Endothelial cell of umbilical vein (primary cell): Measurements from ENCODE around the gene COL13A1. TPM values are rescaled to one million over a fixed set of nuclear protein-coding genes. Genes with fewer than 3 reads are reported as not detected.

Experiments used
- BruUV-seq: library from RNA; stranded (reverse); fragments of 400-500 nt; replicated peaks from 2 replicates; lab custom pipeline; 2021; lab: Mats Ljungman, UMichigan
- CTCF ChIA-PET: fragments of 300-600, 350-600 bp; sonication (Branson Sonifier 250); formaldehyde crosslinking; loops from one replicate; lab custom pipeline; 2021; ENCODE audit warnings: antibody characterized with exemption, inconsistent platforms; lab: Charles Lee
- POLR2A ChIA-PET: fragments of 300-600, 350-600 bp; sonication (Branson Sonifier 250); formaldehyde crosslinking; loops from one replicate; lab custom pipeline; 2021; ENCODE audit warnings: antibody characterized with exemption, inconsistent platforms; lab: Charles Lee
- DNase-seq: peaks from one replicate; pipeline ENCODE4 v3.0.0-alpha.2; 2011; ENCODE audit warnings: low read depth, low spot score
- FAIRE-seq: peaks from 2 replicates; lab custom pipeline; 2011; peaks lifted over from hg19 to GRCh38; lab: Jason Lieb, UNC
- H2AFZ ChIP-seq: 2 replicates; pipeline ENCODE4 v1.6.0; 2012; ENCODE audit warnings: low read depth, low read length, control low read depth, inconsistent platforms
- H3K27ac ChIP-seq: 2 replicates; pipeline ENCODE4 v1.5.1; 2011; ENCODE audit warnings: low read depth, mild to moderate bottlenecking, control low read depth, low read length, moderate library complexity; ENCODE audit not compliant: insufficient read depth
- H3K27me3 ChIP-seq, 2 experiments: 2 replicates each; pipeline versions ENCODE4 v1.6.0 to v1.6.1; 2011; ENCODE audit warnings: low read length in 2 of 2, mixed read lengths in 1 of 2; ENCODE audit not compliant: control insufficient read depth in 2 of 2, insufficient read depth in 2 of 2
- H3K36me3 ChIP-seq, 2 experiments: 2 replicates in 1 of 2; 3 replicates in 1 of 2; pipeline ENCODE4 v1.5.1; 2011; ENCODE audit warnings: low read length in 2 of 2, mild to moderate bottlenecking in 1 of 2, moderate library complexity in 1 of 2; ENCODE audit not compliant: control insufficient read depth in 2 of 2, insufficient read depth in 2 of 2; ENCODE audit errors: extremely low read depth in 1 of 2
- H3K4me1 ChIP-seq: 3 replicates; pipeline ENCODE4 v1.5.1; 2011; ENCODE audit warnings: mild to moderate bottlenecking, low read length; ENCODE audit not compliant: control insufficient read depth, insufficient read depth; ENCODE audit errors: extremely low read depth
- H3K4me2 ChIP-seq: 2 replicates; pipeline ENCODE4 v1.6.1; 2011; ENCODE audit warnings: low read length, control low read depth, mixed read lengths; ENCODE audit not compliant: insufficient read depth
- H3K4me3 ChIP-seq, 3 experiments: fragments of 200-600 bp in 1 of 3; sonication (generic), shearing (Covaris generic) in 1 of 3; replicated peaks in 1 of 3; 2 replicates each; pipeline ENCODE4 v1.5.1; 2011 to 2016; ENCODE audit warnings: control low read depth in 3 of 3, low read length in 3 of 3, mild to moderate bottlenecking in 2 of 3, inconsistent platforms in 1 of 3, low read depth in 1 of 3, moderate library complexity in 1 of 3; ENCODE audit not compliant: insufficient read depth in 1 of 3
- H3K79me2 ChIP-seq: 2 replicates; pipeline ENCODE4 v1.6.0; 2012; ENCODE audit warnings: low read length, inconsistent platforms; ENCODE audit not compliant: control insufficient read depth, insufficient read depth
- H3K9ac ChIP-seq: replicated peaks from 2 replicates; pipeline ENCODE3; 2011; ENCODE audit warnings: low read length, control low read depth; ENCODE audit not compliant: insufficient read depth; ENCODE audit errors: extremely low read depth
- H3K9me1 ChIP-seq: replicated peaks from 3 replicates; pipeline ENCODE4 v1.6.0; 2011; ENCODE audit warnings: mild to moderate bottlenecking, low read length; ENCODE audit not compliant: control insufficient read depth, insufficient read depth; ENCODE audit errors: extremely low read depth
- H3K9me3 ChIP-seq: replicated peaks from 2 replicates; pipeline ENCODE4 v1.5.1; 2012; ENCODE audit warnings: low read length, inconsistent platforms; ENCODE audit not compliant: control insufficient read depth, insufficient read depth
- H4K20me1 ChIP-seq: replicated peaks from 2 replicates; pipeline ENCODE3; 2011; ENCODE audit warnings: mild to moderate bottlenecking, low read length; ENCODE audit not compliant: control insufficient read depth, insufficient read depth; ENCODE audit errors: extremely low read depth
- CTCF ChIP-seq, 2 donors: IDR thresholded peaks; 1 replicate in 1 of 2; 2 replicates in 1 of 2; pipeline ENCODE4 v1.5.1; 2011; ENCODE audit warnings: low read length in 2 of 2, mild to moderate bottlenecking in 2 of 2, moderate library complexity in 2 of 2, control low read depth in 1 of 2, inconsistent platforms in 1 of 2, low read depth in 1 of 2; ENCODE audit not compliant: insufficient read depth in 1 of 2; ENCODE audit errors: extremely low read depth in 1 of 2
- EZH2 ChIP-seq: IDR thresholded peaks from 2 replicates; pipeline ENCODE4 v1.6.1; 2012; ENCODE audit warnings: borderline replicate concordance, low read depth, mild to moderate bottlenecking, moderate library complexity, low read length, inconsistent platforms; ENCODE audit not compliant: severe bottlenecking
- FOS ChIP-seq: IDR thresholded peaks from 2 replicates; pipeline ENCODE4 v1.6.1; 2011; ENCODE audit warnings: mild to moderate bottlenecking, low read length, moderate library complexity, borderline replicate concordance; ENCODE audit not compliant: insufficient read depth
- GATA2 ChIP-seq: IDR thresholded peaks from 2 replicates; pipeline ENCODE4 v1.7.0; 2011; ENCODE audit warnings: low read depth, mild to moderate bottlenecking, moderate library complexity, mixed read lengths, low read length; ENCODE audit not compliant: insufficient read length, insufficient read depth
- JUN ChIP-seq: IDR thresholded peaks from 2 replicates; pipeline ENCODE4 v1.6.1; 2011; ENCODE audit warnings: borderline replicate concordance, low read depth; ENCODE audit not compliant: insufficient read length, insufficient read depth
- MAX ChIP-seq: IDR thresholded peaks from 2 replicates; pipeline ENCODE4 v1.6.1; 2011; ENCODE audit not compliant: insufficient read depth, insufficient read length
- POLR2AphosphoS5 ChIP-seq: IDR thresholded peaks from 2 replicates; pipeline ENCODE4 v1.6.1; 2012; ENCODE audit warnings: low read depth, mild to moderate bottlenecking, control low read depth, low read length, moderate library complexity; ENCODE audit not compliant: insufficient read depth
- dilution Hi-C: fragments of 300-500 bp; cut with MboI; formaldehyde crosslinking; loops from one replicate; pipeline ENCODE4 v1.15.0; 2019; ENCODE audit warnings: low sequenced_read_pairs; ENCODE audit not compliant: extremely low pct_ligation_motif_present
- intact Hi-C: fragments of 100-400 bp; cut with micrococcal nuclease; formaldehyde crosslinking; loops from one replicate; pipeline ENCODE4 v1.10.0; 2022
- polyA plus RNA-seq, 4 experiments: library from polyadenylated mRNA; depleted of rRNA in 3 of 4; stranded (reverse) in 3 of 4; unstranded in 1 of 4; fragments of >200 nt; gene quantifications; 2 replicates each; pipeline versions ENCODE4 v1.2.1 to v1.2.3, GENCODE V29; 2011 to 2012; ENCODE audit warnings: missing spikeins in 1 of 4
- total RNA-seq: library from RNA; stranded (reverse); gene quantifications from 2 replicates; pipeline ENCODE4 v1.2.3, GENCODE V29; 2021

Gene COL13A1
- total and polyA plus RNA-seq, 2 donors (not counting 3 experiments of a cell fraction or from before 2014, with no cell fraction given), result 21.4 to 47.5 TPM

DNA sequence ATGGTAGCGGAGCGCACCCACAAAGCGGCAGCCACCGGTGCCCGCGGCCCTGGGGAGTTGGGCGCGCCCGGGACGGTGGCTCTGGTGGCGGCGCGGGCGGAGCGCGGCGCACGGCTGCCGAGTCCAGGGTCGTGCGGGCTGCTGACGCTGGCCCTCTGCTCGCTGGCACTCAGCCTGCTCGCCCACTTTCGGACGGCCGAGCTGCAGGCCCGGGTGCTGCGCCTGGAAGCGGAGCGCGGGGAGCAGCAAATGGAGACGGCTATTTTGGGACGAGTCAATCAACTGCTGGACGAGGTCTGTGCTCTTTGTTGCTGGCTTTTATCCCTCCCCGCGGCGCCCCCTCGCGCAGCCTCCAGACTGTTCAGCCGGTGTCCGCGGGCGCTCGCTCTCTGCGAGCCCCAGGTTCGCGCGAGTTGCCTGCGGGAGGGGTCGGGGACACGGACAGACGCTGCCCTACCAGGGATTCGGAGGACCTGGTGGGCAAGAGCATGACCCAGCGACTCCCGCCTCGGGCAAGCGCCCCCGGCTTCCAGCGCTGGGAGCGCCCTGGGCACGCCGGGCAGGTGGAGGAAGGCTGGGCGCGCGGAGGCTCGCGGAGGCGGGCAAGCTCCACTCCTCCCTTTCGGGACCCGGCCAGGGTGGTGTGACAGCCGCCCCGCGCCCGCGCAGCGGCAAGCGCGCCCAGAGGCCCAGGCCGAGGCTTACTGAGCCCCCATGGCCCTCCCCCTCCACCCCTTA is 887 bp downstream of the COL13A1 start:
- Histone ChIP-seq H2AFZ (peak overlapping the region; percentile 67), H3K9me3 (no peaks in the 10 kb centered on the region), H3K4me2 (peak overlapping the region; percentile 91), H3K27me3 (peaks cover 4 to 13% of the 10 kb centered on the region in 2 experiments), H3K79me2 (peaks cover 53% of the 10 kb centered on the region), H3K27ac (peak overlapping the region; percentile 15), H3K36me3 (no peaks in the 10 kb centered on the region), H3K4me3 (peak overlapping the region; percentile 42 to 91 (median 91)), H4K20me1 (no peaks in the 10 kb centered on the region), H3K9me1 (no peaks in the 10 kb centered on the region), H3K4me1 (peaks cover 32% of the 10 kb centered on the region), H3K9ac (peak overlapping the region; percentile 82)
- peak; percentile 60 for FAIRE-seq
- CTCF ChIA-PET, result interaction anchor here (0.7 to 6.4 kb wide), 21 partner anchors 9 to 155 kb away, joined by 3 to 92 read pairs (median 5); no protein-coding TSS in a partner anchor
- POLR2A ChIA-PET, result no interaction called here
- peak; percentile 77 for DNase-seq
- no TSS peak for BruUV-seq
- intact Hi-C loops, result loop anchor here (5.0 kb wide), 1 partner anchor 45 kb away; no protein-coding TSS in a partner anchor
- dilution Hi-C loops, result no loop called here
- TF ChIP-seq FOS, result no peak
- no peak for TF ChIP-seq POLR2AphosphoS5
- TF ChIP-seq MAX, result no peak
- TF ChIP-seq GATA2, result no peak
- no peak for TF ChIP-seq EZH2
- TF ChIP-seq JUN, result no peak
- peak; percentile 11 to 36 for TF ChIP-seq CTCF (IDR thresholded peaks at IDR 0.05; ENCODE audit: extremely low read depth in 1 of 2, insufficient read depth in 1 of 2, low read depth in 1 of 2, low read length in 2 of 2)
